Type B pancreatic cell (in vitro differentiated cells): ENCODE data around the gene REV1. TPM values are rescaled to one million over a fixed set of nuclear protein-coding genes. Genes with fewer than 3 reads are reported as not detected.
"Not testable (repeated sequence)": the region's sequence is repeated elsewhere in the genome, so short reads cannot be mapped to it uniquely, and the experiment has no call there.

ENCODE experiments used
- DNase-seq: peaks from one replicate; pipeline ENCODE4 v3.0.0; 2021; ENCODE audit warnings: mixed read lengths; ENCODE audit not compliant: unreplicated experiment; ENCODE audit errors: extremely low spot score
- H3K27ac Mint-ChIP-seq: 2 replicates; pipeline ENCODE4 v1.8.0; 2021; ENCODE audit warnings: mild to moderate bottlenecking, mixed read lengths
- H3K27me3 Mint-ChIP-seq: 2 replicates; pipeline ENCODE4 v1.8.0; 2021; ENCODE audit warnings: mixed read lengths
- H3K36me3 Mint-ChIP-seq: 2 replicates; pipeline ENCODE4 v1.8.0; 2021; ENCODE audit warnings: mixed read lengths
- H3K4me1 Mint-ChIP-seq: one replicate; pipeline ENCODE4 v1.8.0; 2021; ENCODE audit warnings: mixed read lengths; ENCODE audit not compliant: unreplicated experiment
- H3K4me3 Mint-ChIP-seq: 2 replicates; pipeline ENCODE4 v1.8.0; 2021; ENCODE audit warnings: mild to moderate bottlenecking, mixed read lengths
- H3K9me3 Mint-ChIP-seq: 2 replicates; pipeline ENCODE4 v1.8.0; 2021; ENCODE audit warnings: mixed read lengths
- CTCF ChIP-seq: fragments of 200-600 bp; sonication (generic); conservative IDR thresholded peaks from 2 replicates; pipeline ENCODE4 v1.5.0; 2021; ENCODE audit warnings: antibody characterized with exemption, mild to moderate bottlenecking
- total RNA-seq: library from RNA; stranded (reverse); gene quantifications from 2 replicates; pipeline ENCODE4 v1.2.1, GENCODE V29; 2021; ENCODE audit warnings: low replicate concordance

Gene REV1
- total RNA-seq, 1 donor from 2014 or later, result 42.6 TPM

DNA sequence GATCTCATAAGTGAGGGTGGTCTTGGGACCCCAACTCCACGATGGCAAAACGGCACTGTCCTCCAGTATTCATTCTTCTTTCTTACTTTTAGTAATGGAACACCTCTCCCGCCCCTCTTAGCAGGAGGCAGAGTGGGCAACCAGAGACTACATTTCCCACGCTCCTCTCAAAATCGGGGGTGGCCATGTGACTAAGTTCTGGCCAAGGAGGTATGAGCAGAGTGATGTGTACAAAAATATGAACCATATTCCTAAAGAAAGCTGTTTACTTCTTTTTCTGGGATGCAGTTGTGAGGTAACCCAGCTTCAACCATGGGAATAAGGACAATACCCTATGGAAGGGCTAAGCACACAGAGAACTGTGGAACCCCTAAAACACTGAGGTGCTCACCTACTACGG, 12.8 kb downstream of the REV1 start:
- Mint-ChIP-seq H3K4me3 (no peak overlapping the region), H3K4me1 (peaks cover 50% of the 10 kb centered on the region), H3K27me3 (no peaks in the 10 kb centered on the region), H3K9me3 (no peaks in the 10 kb centered on the region), H3K27ac (no peak overlapping the region), H3K36me3 (peaks cover 14% of the 10 kb centered on the region)
- TF ChIP-seq CTCF, result no peak
- DNase-seq, result no peak

- Mint-ChIP-seq H3K27me3 (no peaks in the 10 kb centered on the region), H3K36me3 (peaks cover 17% of the 10 kb centered on the region), H3K4me1 (peaks cover 49% of the 10 kb centered on the region), H3K27ac (no peak overlapping the region), H3K9me3 (peaks cover under 1% of the 10 kb centered on the region), H3K4me3 (no peak overlapping the region)
- no peak for TF ChIP-seq CTCF
- no peak for DNase-seq
Measured at GRCh38 chr2:99476629-99477028, 13.2 kb downstream of the REV1 start.

DNA sequence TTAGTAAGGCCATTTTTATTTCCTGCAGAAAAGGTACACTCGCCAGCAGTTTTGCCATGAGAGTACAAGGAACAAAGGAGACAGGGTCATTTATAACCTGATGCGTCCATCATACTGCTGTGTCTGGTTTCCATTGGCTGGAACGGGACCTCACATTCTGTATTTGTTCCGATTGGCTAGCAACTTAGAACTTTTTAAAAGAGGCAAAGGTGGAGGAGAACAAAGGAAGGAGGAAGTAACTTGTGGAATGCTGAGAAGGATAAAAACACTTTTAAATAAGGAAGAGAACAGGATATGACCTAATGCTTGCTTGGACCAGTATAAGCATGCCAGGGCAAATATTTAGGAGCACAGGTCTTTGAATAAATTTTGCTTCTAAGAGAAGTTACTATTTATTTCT, 14.7 kb downstream of the REV1 start:
- H3K27me3 Mint-ChIP-seq, H3K9me3 Mint-ChIP-seq, DNase-seq: not testable (repeated sequence)
- Mint-ChIP-seq H3K36me3 (peaks cover 21% of the 10 kb centered on the region), H3K27ac (peak overlapping the region; percentile 74), H3K4me3 (peak overlapping the region; percentile 24), H3K4me1 (peaks cover 50% of the 10 kb centered on the region)

DNA sequence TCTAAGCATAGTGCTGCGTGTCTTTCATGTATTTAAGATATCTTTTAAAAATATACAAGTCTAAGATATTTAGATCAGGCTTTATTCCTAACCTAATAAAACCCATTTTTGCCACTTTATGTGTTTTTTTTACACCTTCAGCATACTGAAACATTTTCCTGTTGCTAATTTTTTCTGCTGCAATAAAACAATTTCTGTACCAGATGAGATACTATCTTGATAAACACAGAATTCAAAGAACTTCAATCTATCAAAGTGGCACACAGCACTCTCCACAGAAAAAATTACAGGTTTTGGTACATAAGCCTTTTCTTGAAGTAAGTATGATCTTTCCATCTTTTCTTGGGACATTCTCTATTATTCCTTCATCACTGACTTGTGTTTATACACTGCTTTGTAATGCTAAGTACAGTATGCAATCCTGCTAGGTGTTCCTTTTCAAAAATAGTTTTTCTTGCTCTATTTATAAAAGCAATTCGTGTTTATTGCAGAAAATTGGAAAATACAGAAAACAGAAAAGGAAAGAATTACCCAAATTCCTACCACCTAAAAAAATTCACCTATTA, 16.2 kb downstream of the REV1 start:
- no peak for DNase-seq
- Mint-ChIP-seq H3K4me3 (no peak overlapping the region), H3K27me3 (no peaks in the 10 kb centered on the region), H3K27ac (no peak overlapping the region), H3K9me3 (peaks cover 7% of the 10 kb centered on the region), H3K4me1 (peaks cover 42% of the 10 kb centered on the region), H3K36me3 (peaks cover 22% of the 10 kb centered on the region)
- TF ChIP-seq CTCF, result no peak

- no peak overlapping the region for H3K4me3 Mint-ChIP-seq
- TF ChIP-seq CTCF, result no peak
- no peaks in the 10 kb centered on the region for H3K27me3 Mint-ChIP-seq
- peaks cover 22% of the 10 kb centered on the region for H3K36me3 Mint-ChIP-seq
- H3K27ac Mint-ChIP-seq, result peak overlapping the region; percentile 11
- peaks cover 41% of the 10 kb centered on the region for H3K4me1 Mint-ChIP-seq
- no peak for DNase-seq
- peaks cover 11% of the 10 kb centered on the region for H3K9me3 Mint-ChIP-seq
Measured at GRCh38 chr2:99472600-99472960, 17.2 kb downstream of the REV1 start.

DNA sequence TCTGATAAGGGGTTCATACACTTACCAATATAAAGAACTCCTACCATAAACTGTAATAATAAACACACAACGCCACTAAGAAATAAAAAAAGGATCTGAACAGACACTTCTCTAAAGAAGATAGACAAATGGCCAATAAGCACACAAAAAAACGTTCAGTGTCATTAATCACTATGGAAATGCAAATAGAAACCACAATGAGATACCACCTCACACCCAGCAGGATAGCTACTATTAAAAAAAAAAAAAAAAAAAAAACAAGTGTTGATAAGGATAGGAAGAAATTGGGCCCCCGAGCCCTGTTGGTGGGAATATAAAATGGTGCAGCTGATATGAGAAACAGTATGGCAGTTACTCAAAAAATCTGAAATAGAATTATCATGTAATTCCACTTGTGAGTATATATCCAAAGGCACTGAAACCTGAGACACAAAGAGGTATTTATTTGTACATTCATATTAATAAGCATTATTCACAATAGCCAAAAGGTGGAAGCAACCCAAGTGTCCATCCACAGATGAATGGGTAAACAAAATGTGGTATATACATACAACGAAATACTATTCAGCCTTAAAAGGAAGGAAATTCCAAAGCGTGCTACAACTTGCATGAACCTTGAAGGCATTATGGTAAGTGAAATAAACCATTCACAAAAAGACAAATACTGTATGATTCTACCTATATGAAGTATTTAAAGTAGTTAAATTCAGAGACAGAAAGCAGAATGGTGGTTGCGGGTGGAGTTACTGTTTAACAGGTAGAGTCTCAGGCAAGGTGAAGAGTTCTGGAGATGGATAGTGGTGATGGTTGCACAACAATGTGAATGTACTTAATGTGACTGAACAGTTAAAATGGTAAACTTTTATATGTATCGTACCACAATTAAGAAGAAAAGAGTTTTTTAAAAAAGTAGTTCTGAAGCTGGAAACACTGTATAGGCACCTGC, 17.9 kb downstream of the REV1 start:
- peak overlapping the region; percentile 0 for H3K4me3 Mint-ChIP-seq
- H3K27ac Mint-ChIP-seq, result peak overlapping the region; percentile 24
- H3K4me1 Mint-ChIP-seq, result peaks cover 39% of the 10 kb centered on the region
- no peak for DNase-seq
- peaks cover 22% of the 10 kb centered on the region for H3K36me3 Mint-ChIP-seq
- H3K9me3 Mint-ChIP-seq, result peaks cover 11% of the 10 kb centered on the region
- TF ChIP-seq CTCF, result no peak
- H3K27me3 Mint-ChIP-seq, result no peaks in the 10 kb centered on the region
